Stomach (tissue), 9 donors: ENCODE measurements around the gene PELI2. TPM values are rescaled to one million over a fixed set of nuclear protein-coding genes. Genes with fewer than 3 reads are reported as not detected.
A peak's percentile ranks its signal among the peaks of the same experiment; 100 is the strongest.

ENCODE experiments used
- DNase-seq, 2 donors: peaks; one replicate each; pipeline versions ENCODE4 v3.0.0 to v3.0.0-alpha.2; 2013 to 2019
- H3K27ac ChIP-seq, 5 donors: fragments of 200-600 bp in 4 of 5; sonication (generic) in 4 of 5; one replicate each; pipeline ENCODE4 v1.5.1; 2013 to 2019; ENCODE audit warnings: mild to moderate bottlenecking in 1 of 5, moderate library complexity in 1 of 5
- H3K27me3 ChIP-seq, 3 donors: fragments of 200-600 bp; sonication (generic); one replicate each; pipeline ENCODE4 v1.5.1; 2017 to 2019; ENCODE audit warnings: mixed run types in 1 of 3
- H3K36me3 ChIP-seq, 4 donors: fragments of 200-600 bp; sonication (generic); 1 replicate in 3 of 4; 2 replicates in 1 of 4; pipeline ENCODE4 v1.5.1; 2016 to 2019
- H3K4me1 ChIP-seq, 4 donors: fragments of 200-600 bp; sonication (generic); one replicate each; pipeline ENCODE4 v1.5.1; 2016 to 2019
- H3K4me3 ChIP-seq, 4 donors: fragments of 200-600 bp; sonication (generic) in 3 of 4; one replicate each; pipeline ENCODE4 v1.5.1; 2016 to 2019; ENCODE audit warnings: mild to moderate bottlenecking in 1 of 4
- H3K9me3 ChIP-seq, 4 donors: fragments of 200-600 bp; sonication (generic); one replicate each; pipeline ENCODE4 v1.5.1; 2016 to 2019
- CTCF ChIP-seq, 7 experiments: fragments of 450-650 bp in 4 of 7; fragments of 200-600 bp in 3 of 7; sonication (generic) in 3 of 7; IDR thresholded peaks; one replicate each; pipeline ENCODE4 v1.5.1; 2016 to 2019; ENCODE audit warnings: antibody characterized with exemption in 7 of 7, control low read depth in 2 of 7, mild to moderate bottlenecking in 1 of 7
- EP300 ChIP-seq: sonication (generic); formaldehyde crosslinking; IDR thresholded peaks from one replicate; pipeline ENCODE4 v1.6.1; 2017; ENCODE audit warnings: antibody characterized with exemption
- POLR2A ChIP-seq, 4 donors: fragments of 450-650 bp; IDR thresholded peaks; one replicate each; pipeline ENCODE4 v1.6.1; 2016; ENCODE audit warnings: antibody characterized with exemption in 4 of 4, control low read depth in 2 of 4, mild to moderate bottlenecking in 1 of 4, moderate library complexity in 1 of 4
- POLR2AphosphoS5 ChIP-seq, 3 donors: sonication (generic); formaldehyde crosslinking; IDR thresholded peaks; one replicate each; pipeline ENCODE4 v1.6.1; 2016; ENCODE audit warnings: antibody characterized with exemption in 3 of 3
- WGBS, 5 donors: extraction: QIAGEN DNeasy Blood & Tissue Kit in 3 of 5; methylation state at CpG; one replicate each; pipeline versions ENCODE4 v1.1.5 to v1.1.7; 2013 to 2018; 5-methylcytosine and 5-hydroxymethylcytosine counted together
- intact Hi-C: fragments of 100-400 bp; cut with DNase I; formaldehyde crosslinking; loops from one replicate; pipeline ENCODE4 v1.15.1; 2023; ENCODE audit warnings: low total_unique reads
- polyA plus RNA-seq, 3 donors: library from polyadenylated mRNA; stranded (reverse); fragments of 200-250 nt; gene quantifications; one replicate each; pipeline ENCODE4 v1.2.3, GENCODE V29; 2013
- total RNA-seq, 5 donors: library from RNA; depleted of rRNA; stranded (reverse); fragments of >200 nt; gene quantifications; one replicate each; pipeline versions ENCODE4 v1.1.0 to v1.2.3, GENCODE V29; 2014 to 2016
- donor health status: healthy with polysubstance abuse.
- donor health status: Bipolar disorder and iron deficiency.
- donor health status: healthy.

Gene PELI2
- total and polyA plus RNA-seq, 8 donors = 3.0 to 48.3 (median 10.6) TPM

GRCh38 chr14:56199095-56199981 is 81.1 kb downstream of the PELI2 start:
- DNase-seq = peak in 1 of 2 donors; percentile 48
- 33 to 46% (median 39%) methylated on average over 6 of the region's 6 CpGs for WGBS, 5 donors
- peak overlapping the region in 4 of 5 donors; percentile 60 to 70 (median 62) for H3K27ac ChIP-seq

GRCh38 chr14:56199982-56200577 is 81.9 kb downstream of the PELI2 start:
- H3K27ac ChIP-seq = peak overlapping the region in 4 of 5 donors; percentile 60 to 70 (median 62)
- DNase-seq = no peak
- no peaks in the 10 kb centered on the region for H3K36me3 ChIP-seq
- no peak overlapping the region for H3K4me3 ChIP-seq
- 67 to 76% (median 71%) methylated on average over 7 of the region's 7 CpGs for WGBS, 5 donors
- intact Hi-C loops = no loop called here
- H3K4me1 ChIP-seq = peaks cover 20 to 34% (median 29%) of the 10 kb centered on the region in 4 donors
- H3K9me3 ChIP-seq = no peaks in the 10 kb centered on the region
- H3K27me3 ChIP-seq = no peaks in the 10 kb centered on the region
- no peak for TF ChIP-seq CTCF (IDR thresholded peaks at IDR 0.05)
- TF ChIP-seq POLR2A (IDR thresholded peaks at IDR 0.05) = no peak

More at GRCh38 chr14:56199095-56199981, 81.1 kb downstream of the PELI2 start:
- Histone ChIP-seq H3K27me3 (no peaks in the 10 kb centered on the region), H3K4me1 (peaks cover 23 to 35% (median 30%) of the 10 kb centered on the region in 4 donors), H3K36me3 (no peaks in the 10 kb centered on the region), H3K9me3 (no peaks in the 10 kb centered on the region), H3K4me3 (no peak overlapping the region)
- intact Hi-C loops = no loop called here
- no peak for TF ChIP-seq POLR2A (IDR thresholded peaks at IDR 0.05)
- TF ChIP-seq CTCF (IDR thresholded peaks at IDR 0.05) = no peak
- TF ChIP-seq EP300 = peak; percentile 29
- peak in 2 of 3 donors; percentile 27 to 79 for TF ChIP-seq POLR2AphosphoS5 (IDR thresholded peaks at IDR 0.05)

GRCh38 chr14:56202256-56202655 is 84.0 kb downstream of the PELI2 start:
- no peaks in the 10 kb centered on the region for H3K36me3 ChIP-seq
- H3K27me3 ChIP-seq = no peaks in the 10 kb centered on the region
- H3K4me1 ChIP-seq = peaks cover 15 to 47% (median 34%) of the 10 kb centered on the region in 4 donors
- no peak overlapping the region for H3K27ac ChIP-seq
- intact Hi-C loops = no loop called here
- TF ChIP-seq EP300 (no peak), CTCF (IDR thresholded peaks at IDR 0.05) (no peak), POLR2A (IDR thresholded peaks at IDR 0.05) (no peak), POLR2AphosphoS5 (IDR thresholded peaks at IDR 0.05) (no peak)
- no peak overlapping the region for H3K4me3 ChIP-seq
- DNase-seq = no peak
- 46 to 90% (median 66%) methylated on average over 2 of the region's 2 CpGs for WGBS, 5 donors
- H3K9me3 ChIP-seq = no peaks in the 10 kb centered on the region

- WGBS, 5 donors = 24 to 39% (median 29%) methylated on average over 2 of the region's 2 CpGs
- Histone ChIP-seq H3K36me3 (no peaks in the 10 kb centered on the region), H3K4me3 (no peak overlapping the region), H3K4me1 (peaks cover 8 to 34% (median 16%) of the 10 kb centered on the region in 4 donors), H3K9me3 (no peaks in the 10 kb centered on the region), H3K27ac (no peak overlapping the region), H3K27me3 (no peaks in the 10 kb centered on the region)
- TF ChIP-seq POLR2AphosphoS5 (IDR thresholded peaks at IDR 0.05) (no peak), POLR2A (IDR thresholded peaks at IDR 0.05) (no peak), EP300 (no peak), CTCF (IDR thresholded peaks at IDR 0.05) (no peak)
- DNase-seq = peak in 1 of 2 donors; percentile 39
- intact Hi-C loops = no loop called here
Measured at GRCh38 chr14:56205881-56206280, 87.7 kb downstream of the PELI2 start.
